Neural cell (in vitro differentiated cells): ENCODE results near the gene ZNF18.

Experiments used
- EZH2 ChIP-seq: fragments of 200-600, 300-800 bp; shearing (Covaris generic), sonication (generic); IDR thresholded peaks from 2 replicates; pipeline ENCODE4 v1.6.1; 2014; ENCODE audit warnings: antibody characterized with exemption, low read length, borderline replicate concordance, mild to moderate bottlenecking; ENCODE audit not compliant: insufficient read depth, poor library complexity, severe bottlenecking
- MXI1 ChIP-seq: fragments of 450-650 bp; conservative IDR thresholded peaks from 2 replicates; pipeline ENCODE4 v1.6.1; 2014; ENCODE audit warnings: antibody characterized with exemption, mild to moderate bottlenecking; ENCODE audit not compliant: poor library complexity, severe bottlenecking
- POLR2AphosphoS5 ChIP-seq: IDR thresholded peaks from 2 replicates; pipeline ENCODE4 v1.6.1; 2012
- RAD21 ChIP-seq: fragments of 450-650 bp; conservative IDR thresholded peaks from 2 replicates; pipeline ENCODE4 v1.6.1; 2014; ENCODE audit warnings: antibody characterized with exemption, mild to moderate bottlenecking, moderate library complexity
- TAF1 ChIP-seq: IDR thresholded peaks from 2 replicates; pipeline ENCODE4 v1.6.1; 2012; ENCODE audit warnings: low read depth
- TF ChIP-seq, protein P1 (sequence below): fragments of 450-650 bp; IDR thresholded peaks from 2 replicates; pipeline ENCODE4 v1.5.1; 2014; ENCODE audit warnings: antibody characterized with exemption, mild to moderate bottlenecking, moderate library complexity; ENCODE audit not compliant: poor library complexity, severe bottlenecking
- TF ChIP-seq, protein P2 (sequence below): IDR thresholded peaks from 2 replicates; pipeline ENCODE4 v1.6.1; 2012; ENCODE audit warnings: borderline replicate concordance

DNA sequence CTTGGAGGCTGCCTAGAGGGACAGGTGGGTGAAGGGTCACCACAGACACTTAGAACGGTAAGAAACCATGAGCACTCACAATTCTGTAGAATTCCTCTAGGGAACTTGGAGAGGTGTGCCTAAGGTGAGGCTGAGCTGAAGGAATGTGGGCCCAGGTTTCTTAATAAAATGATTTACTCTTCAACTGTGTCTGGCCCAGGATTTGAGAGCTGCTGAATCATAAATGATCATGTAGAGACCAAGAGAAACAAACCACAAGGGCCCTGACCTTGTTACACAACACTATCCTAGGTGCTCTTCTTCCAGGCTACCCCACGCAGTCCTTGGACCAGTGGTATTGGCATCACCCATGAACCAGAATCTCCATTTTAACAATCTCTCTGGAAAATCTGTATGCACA lies 27.7 kb downstream of the ZNF18 start:
- TF ChIP-seq EZH2, result no peak
- TF ChIP-seq, protein P1, sequence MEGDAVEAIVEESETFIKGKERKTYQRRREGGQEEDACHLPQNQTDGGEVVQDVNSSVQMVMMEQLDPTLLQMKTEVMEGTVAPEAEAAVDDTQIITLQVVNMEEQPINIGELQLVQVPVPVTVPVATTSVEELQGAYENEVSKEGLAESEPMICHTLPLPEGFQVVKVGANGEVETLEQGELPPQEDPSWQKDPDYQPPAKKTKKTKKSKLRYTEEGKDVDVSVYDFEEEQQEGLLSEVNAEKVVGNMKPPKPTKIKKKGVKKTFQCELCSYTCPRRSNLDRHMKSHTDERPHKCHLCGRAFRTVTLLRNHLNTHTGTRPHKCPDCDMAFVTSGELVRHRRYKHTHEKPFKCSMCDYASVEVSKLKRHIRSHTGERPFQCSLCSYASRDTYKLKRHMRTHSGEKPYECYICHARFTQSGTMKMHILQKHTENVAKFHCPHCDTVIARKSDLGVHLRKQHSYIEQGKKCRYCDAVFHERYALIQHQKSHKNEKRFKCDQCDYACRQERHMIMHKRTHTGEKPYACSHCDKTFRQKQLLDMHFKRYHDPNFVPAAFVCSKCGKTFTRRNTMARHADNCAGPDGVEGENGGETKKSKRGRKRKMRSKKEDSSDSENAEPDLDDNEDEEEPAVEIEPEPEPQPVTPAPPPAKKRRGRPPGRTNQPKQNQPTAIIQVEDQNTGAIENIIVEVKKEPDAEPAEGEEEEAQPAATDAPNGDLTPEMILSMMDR, result no peak
- no peak for TF ChIP-seq TAF1
- TF ChIP-seq, protein P2, sequence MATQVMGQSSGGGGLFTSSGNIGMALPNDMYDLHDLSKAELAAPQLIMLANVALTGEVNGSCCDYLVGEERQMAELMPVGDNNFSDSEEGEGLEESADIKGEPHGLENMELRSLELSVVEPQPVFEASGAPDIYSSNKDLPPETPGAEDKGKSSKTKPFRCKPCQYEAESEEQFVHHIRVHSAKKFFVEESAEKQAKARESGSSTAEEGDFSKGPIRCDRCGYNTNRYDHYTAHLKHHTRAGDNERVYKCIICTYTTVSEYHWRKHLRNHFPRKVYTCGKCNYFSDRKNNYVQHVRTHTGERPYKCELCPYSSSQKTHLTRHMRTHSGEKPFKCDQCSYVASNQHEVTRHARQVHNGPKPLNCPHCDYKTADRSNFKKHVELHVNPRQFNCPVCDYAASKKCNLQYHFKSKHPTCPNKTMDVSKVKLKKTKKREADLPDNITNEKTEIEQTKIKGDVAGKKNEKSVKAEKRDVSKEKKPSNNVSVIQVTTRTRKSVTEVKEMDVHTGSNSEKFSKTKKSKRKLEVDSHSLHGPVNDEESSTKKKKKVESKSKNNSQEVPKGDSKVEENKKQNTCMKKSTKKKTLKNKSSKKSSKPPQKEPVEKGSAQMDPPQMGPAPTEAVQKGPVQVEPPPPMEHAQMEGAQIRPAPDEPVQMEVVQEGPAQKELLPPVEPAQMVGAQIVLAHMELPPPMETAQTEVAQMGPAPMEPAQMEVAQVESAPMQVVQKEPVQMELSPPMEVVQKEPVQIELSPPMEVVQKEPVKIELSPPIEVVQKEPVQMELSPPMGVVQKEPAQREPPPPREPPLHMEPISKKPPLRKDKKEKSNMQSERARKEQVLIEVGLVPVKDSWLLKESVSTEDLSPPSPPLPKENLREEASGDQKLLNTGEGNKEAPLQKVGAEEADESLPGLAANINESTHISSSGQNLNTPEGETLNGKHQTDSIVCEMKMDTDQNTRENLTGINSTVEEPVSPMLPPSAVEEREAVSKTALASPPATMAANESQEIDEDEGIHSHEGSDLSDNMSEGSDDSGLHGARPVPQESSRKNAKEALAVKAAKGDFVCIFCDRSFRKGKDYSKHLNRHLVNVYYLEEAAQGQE, result no peak
- TF ChIP-seq MXI1, result no peak
- TF ChIP-seq RAD21, result no peak
- no peak for TF ChIP-seq POLR2AphosphoS5
